ENCODE data around the gene ELOVL5. TPM values are rescaled to one million over a fixed set of nuclear protein-coding genes. Genes with fewer than 3 reads are reported as not detected.

The ELOVL5 gene
- total RNA-seq, 5 donors from 2014 or later (not counting 1 experiment from before 2014, with no cell fraction given), result 71.4 to 101 (median 86.5) TPM

DNA sequence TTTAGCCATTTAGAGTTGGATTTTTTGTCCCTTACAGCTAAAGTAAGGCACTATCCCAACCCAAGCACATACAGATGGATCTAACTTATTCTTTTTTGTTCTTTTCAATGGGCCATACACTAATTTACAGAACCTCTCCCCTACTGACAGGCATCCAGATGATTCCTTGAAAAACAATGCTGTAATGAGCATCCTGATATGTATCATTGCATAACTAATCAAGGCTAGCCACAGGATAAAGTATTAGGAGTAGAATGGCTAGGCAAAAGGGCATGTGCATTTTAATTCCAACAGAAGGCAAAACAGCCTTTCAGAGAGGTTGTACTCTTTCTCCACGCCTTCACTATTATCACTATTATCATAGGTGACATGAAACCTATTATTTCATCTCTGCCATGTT lies 54.1 kb downstream of the ELOVL5 start:
- ChIA-PET CTCF (interaction anchor here (0.6 to 1.6 kb wide), 8 partner anchors 8 to 434 kb away, joined by 3 to 8 read pairs (median 3); no protein-coding TSS in a partner anchor), POLR2A (interaction anchor here (0.7 to 0.9 kb wide), 2 partner anchors 8 to 25 kb away, joined by 3 to 4 read pairs; no protein-coding TSS in a partner anchor)
- Histone ChIP-seq H3K27me3 (replicated peaks in 1 of 2; ENCODE audit: control insufficient read depth in 2 of 2, extremely low read depth in 1 of 2, insufficient read depth in 2 of 2, low read length in 1 of 2) (no peaks in the 10 kb centered on the region), H3K36me3 (ENCODE audit: control insufficient read depth in 2 of 2, extremely low read depth in 1 of 2, insufficient read depth in 1 of 2, low read length in 1 of 2) (peaks cover 0 to 7% of the 10 kb centered on the region in 2 donors), H3K4me3 (ENCODE audit: control insufficient read depth in 1 of 2, extremely low read depth in 1 of 2, low read length in 1 of 2) (no peak overlapping the region), H3K27ac (ENCODE audit: low read length) (no peak overlapping the region), H3K4me1 (ENCODE audit: control insufficient read depth in 1 of 2, extremely low read depth in 1 of 2, insufficient read depth in 2 of 2, low read length in 2 of 2) (peaks cover 42 to 45% of the 10 kb centered on the region in 2 experiments), H3K9me3 (no peaks in the 10 kb centered on the region)
- Mint-ChIP-seq H3K9me3 (no peaks in the 10 kb centered on the region), H3K27me3 (no peaks in the 10 kb centered on the region), H3K36me3 (peaks cover 22% of the 10 kb centered on the region), H3K4me1 (peaks cover 85 to 93% (median 87%) of the 10 kb centered on the region in 3 donors), H3K27ac (peak overlapping the region; percentile 40 to 87), H3K4me3 (no peak overlapping the region)
- ATAC-seq (replicated peaks in 1 of 4) (no peak), DNase-seq (no peak)
- WGBS (ENCODE audit: insufficient coverage), result no CpG with 5 or more reads among the region's 1 CpG

DNA sequence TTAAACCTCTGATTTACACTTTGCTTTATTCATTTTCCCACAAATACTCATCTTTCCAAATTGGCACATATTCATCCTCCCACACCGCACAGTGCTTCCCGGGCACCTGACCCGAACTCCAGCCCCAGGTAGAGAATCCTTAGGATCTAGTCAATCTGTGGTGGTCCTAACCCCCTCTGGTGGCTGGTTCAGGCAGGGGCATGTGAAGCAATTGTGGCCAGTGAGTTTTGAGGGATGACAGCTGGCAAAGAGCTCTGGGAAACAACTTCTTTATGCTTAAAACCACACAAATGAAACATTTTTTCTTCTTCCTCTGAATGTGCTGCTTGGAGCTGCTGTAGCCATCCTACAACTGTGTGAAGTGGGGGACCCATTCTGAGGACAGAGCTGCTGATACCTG lies 54.7 kb downstream of the ELOVL5 start:
- Mint-ChIP-seq H3K36me3 (peaks cover 27% of the 10 kb centered on the region), H3K27me3 (no peaks in the 10 kb centered on the region), H3K4me3 (peak overlapping the region in 1 of 3 donors; percentile 15), H3K9me3 (no peaks in the 10 kb centered on the region), H3K27ac (peak overlapping the region; percentile 79 to 90), H3K4me1 (peaks cover 85 to 92% (median 87%) of the 10 kb centered on the region in 3 donors)
- H3K9me3 ChIP-seq, result no peaks in the 10 kb centered on the region
- ChIA-PET POLR2A (interaction anchor here in 1 of 2 donors (0.9 kb wide), 1 partner anchor 9 kb away, joined by 4 read pairs; no protein-coding TSS in a partner anchor), CTCF (interaction anchor here (0.6 to 1.6 kb wide), 8 partner anchors 9 to 434 kb away, joined by 3 to 8 read pairs (median 3); no protein-coding TSS in a partner anchor)
- no peak overlapping the region for H3K27ac ChIP-seq (ENCODE audit: low read length)
- H3K27me3 ChIP-seq (replicated peaks in 1 of 2; ENCODE audit: control insufficient read depth in 2 of 2, extremely low read depth in 1 of 2, insufficient read depth in 2 of 2, low read length in 1 of 2), result no peaks in the 10 kb centered on the region
- no peak overlapping the region for H3K4me3 ChIP-seq (ENCODE audit: control insufficient read depth in 1 of 2, extremely low read depth in 1 of 2, low read length in 1 of 2)
- DNase-seq (peak in 7 of 35 experiments; percentile 5 to 44 (median 19)), ATAC-seq (replicated peaks in 1 of 4) (no peak)
- H3K36me3 ChIP-seq (ENCODE audit: control insufficient read depth in 2 of 2, extremely low read depth in 1 of 2, insufficient read depth in 1 of 2, low read length in 1 of 2), result peaks cover 0 to 7% of the 10 kb centered on the region in 2 donors
- peaks cover 42 to 47% of the 10 kb centered on the region in 2 experiments for H3K4me1 ChIP-seq (ENCODE audit: control insufficient read depth in 1 of 2, extremely low read depth in 1 of 2, insufficient read depth in 2 of 2, low read length in 2 of 2)
- WGBS (ENCODE audit: insufficient coverage), result no CpG with 5 or more reads among the region's 3 CpGs

DNA sequence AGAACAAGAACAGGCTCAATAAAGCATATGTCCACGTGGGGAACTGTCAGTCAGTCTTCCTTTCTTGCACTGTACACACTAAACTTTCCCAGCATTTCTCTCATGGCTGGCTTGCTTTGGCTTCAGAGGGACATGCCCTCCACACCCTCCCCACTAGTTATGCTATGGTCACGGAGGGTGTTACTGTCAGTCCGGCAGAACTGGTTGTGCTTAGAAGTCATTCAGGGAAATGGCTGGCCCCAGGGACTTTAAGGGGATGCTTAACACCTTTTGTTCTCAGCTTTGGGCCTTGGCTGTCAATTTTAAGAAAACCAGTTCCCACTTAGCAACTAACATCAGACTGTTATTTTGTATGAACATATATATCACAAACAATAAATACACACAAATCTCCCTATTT lies 55.1 kb downstream of the ELOVL5 start:
- no peaks in the 10 kb centered on the region for H3K9me3 Mint-ChIP-seq
- peaks cover 44 to 49% of the 10 kb centered on the region in 2 experiments for H3K4me1 ChIP-seq (ENCODE audit: control insufficient read depth in 1 of 2, extremely low read depth in 1 of 2, insufficient read depth in 2 of 2, low read length in 2 of 2)

DNA sequence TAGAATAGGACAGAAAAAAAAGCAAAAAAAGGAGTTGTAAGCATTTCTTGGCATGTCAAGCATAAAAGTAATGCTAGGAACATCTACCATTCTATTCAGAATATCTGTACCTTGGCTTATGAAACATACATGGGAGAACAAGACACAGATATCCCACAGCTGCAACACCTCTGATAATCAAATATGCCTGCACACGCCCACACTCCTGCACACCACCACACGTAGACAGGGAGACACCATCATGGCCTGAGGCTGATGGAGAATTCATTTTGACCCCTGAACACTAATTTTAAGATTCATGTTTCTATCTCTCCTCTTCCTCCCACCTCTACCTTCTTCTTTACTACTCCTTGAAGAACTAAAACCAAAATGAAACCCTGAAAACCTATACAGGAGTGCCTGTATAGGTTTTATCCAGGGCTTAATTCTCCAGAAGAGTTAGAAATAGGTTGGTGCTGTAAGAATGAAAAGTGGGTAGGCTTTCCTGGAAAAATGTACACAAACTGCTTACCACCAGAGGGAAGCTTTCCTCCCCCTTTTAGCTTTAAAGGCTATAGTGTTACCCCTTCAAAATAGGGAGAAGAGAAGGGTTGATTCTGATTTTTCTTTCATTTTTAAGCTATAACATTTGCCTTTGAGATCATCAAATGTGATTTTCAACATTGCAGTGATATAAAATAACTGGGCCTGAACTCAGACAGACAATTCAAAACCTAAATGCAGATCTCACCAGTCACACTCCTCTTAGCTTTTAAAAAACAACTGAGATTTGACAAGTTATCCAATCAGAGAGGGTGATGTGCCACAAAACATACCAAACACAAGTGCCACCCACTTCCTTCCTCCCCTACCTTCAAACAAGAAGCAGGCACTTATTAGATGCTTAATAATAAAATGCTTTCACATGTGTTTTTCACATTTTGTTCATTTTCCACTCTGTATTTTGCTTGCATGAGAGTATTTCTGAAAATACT lies 57.9 kb downstream of the ELOVL5 start:
- H3K9me3 Mint-ChIP-seq, result no peaks in the 10 kb centered on the region
- WGBS (ENCODE audit: insufficient coverage), result 41% methylated on average over 2 of the region's 2 CpGs
- peak overlapping the region; percentile 14 to 53 (median 15) for H3K4me3 Mint-ChIP-seq
- H3K4me1 ChIP-seq (ENCODE audit: control insufficient read depth in 1 of 2, extremely low read depth in 1 of 2, insufficient read depth in 2 of 2, low read length in 2 of 2), result peaks cover 44 to 54% of the 10 kb centered on the region in 2 experiments
- H3K4me3 ChIP-seq (ENCODE audit: control insufficient read depth in 1 of 2, extremely low read depth in 1 of 2, low read length in 1 of 2), result no peak overlapping the region
- H3K27ac Mint-ChIP-seq, result peak overlapping the region; percentile 90 to 92
- peaks cover 45% of the 10 kb centered on the region for H3K36me3 Mint-ChIP-seq
- peak overlapping the region; percentile 72 for H3K27ac ChIP-seq (ENCODE audit: low read length)
- H3K4me1 Mint-ChIP-seq, result peaks cover 77 to 90% (median 79%) of the 10 kb centered on the region in 3 donors
- H3K36me3 ChIP-seq (ENCODE audit: control insufficient read depth in 2 of 2, extremely low read depth in 1 of 2, insufficient read depth in 1 of 2, low read length in 1 of 2), result peaks cover 0 to 19% of the 10 kb centered on the region in 2 donors
- H3K27me3 Mint-ChIP-seq, result no peaks in the 10 kb centered on the region
- H3K27me3 ChIP-seq (replicated peaks in 1 of 2; ENCODE audit: control insufficient read depth in 2 of 2, extremely low read depth in 1 of 2, insufficient read depth in 2 of 2, low read length in 1 of 2), result no peaks in the 10 kb centered on the region
- no peaks in the 10 kb centered on the region for H3K9me3 ChIP-seq
- peak in 24 of 35 experiments; percentile 11 to 71 (median 26) for DNase-seq
- peak; percentile 86 to 95 (median 91) for ATAC-seq (replicated peaks in 1 of 4)
- ChIA-PET POLR2A (interaction anchor here (0.5 to 1.9 kb wide), 8 partner anchors 11 to 108 kb away, joined by 3 to 14 read pairs (median 4); no protein-coding TSS in a partner anchor), CTCF (interaction anchor here (0.7 to 2.0 kb wide), 14 partner anchors 12 to 193 kb away, joined by 3 to 22 read pairs (median 4); partner anchors contain the start of gene ELOVL5 (in 1 of the 2))

More for the DNA sequence above, 55.1 kb downstream of the ELOVL5 start:
- 72% methylated on average over 3 of the region's 3 CpGs for WGBS (ENCODE audit: insufficient coverage)
- Histone ChIP-seq H3K27ac (ENCODE audit: low read length) (peak overlapping the region; percentile 25), H3K4me3 (ENCODE audit: control insufficient read depth in 1 of 2, extremely low read depth in 1 of 2, low read length in 1 of 2) (no peak overlapping the region), H3K36me3 (ENCODE audit: control insufficient read depth in 2 of 2, extremely low read depth in 1 of 2, insufficient read depth in 1 of 2, low read length in 1 of 2) (peaks cover 0 to 7% of the 10 kb centered on the region in 2 donors), H3K9me3 (no peaks in the 10 kb centered on the region), H3K27me3 (replicated peaks in 1 of 2; ENCODE audit: control insufficient read depth in 2 of 2, extremely low read depth in 1 of 2, insufficient read depth in 2 of 2, low read length in 1 of 2) (no peaks in the 10 kb centered on the region)
- Mint-ChIP-seq H3K27me3 (no peaks in the 10 kb centered on the region), H3K27ac (peak overlapping the region; percentile 79 to 90), H3K4me1 (peaks cover 85 to 92% (median 85%) of the 10 kb centered on the region in 3 donors), H3K36me3 (peaks cover 28% of the 10 kb centered on the region), H3K4me3 (peak overlapping the region in 1 of 3 donors; percentile 15)
- DNase-seq (no peak), ATAC-seq (replicated peaks in 1 of 4) (no peak)
- POLR2A ChIA-PET, result no interaction called here
- CTCF ChIA-PET, result interaction anchor here (1.0 to 1.6 kb wide), 3 partner anchors 9 to 434 kb away, joined by 3 to 8 read pairs (median 3); no protein-coding TSS in a partner anchor

DNA sequence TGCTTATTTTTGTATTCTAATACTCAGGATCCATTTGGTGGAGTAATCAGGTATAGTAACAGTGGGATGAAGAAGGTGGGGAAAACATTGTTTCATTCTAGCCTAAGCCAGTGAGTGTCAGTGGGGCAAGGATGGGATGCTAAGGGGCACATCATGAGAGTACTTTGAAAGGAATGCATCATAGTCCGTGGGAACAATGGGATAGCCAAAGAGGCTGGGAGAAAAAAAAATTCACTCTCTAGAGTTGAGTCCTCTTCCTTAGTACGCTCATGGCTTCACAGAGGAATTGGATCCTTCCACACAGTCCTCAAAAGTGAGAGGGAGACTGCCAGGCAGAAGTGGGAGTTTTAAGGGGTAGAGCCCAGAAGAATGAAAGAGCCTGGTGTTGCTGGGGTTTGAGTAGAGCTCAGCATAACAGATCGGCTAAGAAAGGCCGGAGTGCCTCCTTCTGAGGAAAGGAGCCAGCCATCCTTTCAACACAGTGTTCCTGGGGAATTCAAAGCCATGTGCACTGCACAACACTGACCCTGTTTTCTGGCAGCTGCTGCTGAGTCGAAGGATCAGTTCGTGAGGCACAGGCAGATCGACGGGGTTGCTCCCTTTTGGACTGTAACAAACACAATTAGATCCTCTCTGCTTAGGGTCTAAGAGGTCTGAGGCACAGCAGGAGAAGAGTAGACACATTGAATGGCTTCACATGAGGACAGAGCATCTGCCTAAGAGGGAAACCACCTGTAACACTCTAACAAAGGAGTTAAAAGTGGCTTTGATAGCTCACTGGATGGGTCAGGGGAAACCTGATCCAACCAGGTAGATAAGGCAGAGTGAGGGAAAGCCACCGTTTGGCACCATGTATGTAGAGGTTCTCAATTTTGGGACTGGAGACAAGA lies 61.2 kb downstream of the ELOVL5 start:
- ATAC-seq (replicated peaks in 1 of 4) (no peak), DNase-seq (no peak)
- POLR2A ChIA-PET, result no interaction called here
- CTCF ChIA-PET, result no interaction called here
- Mint-ChIP-seq H3K4me3 (no peak overlapping the region), H3K9me3 (no peaks in the 10 kb centered on the region), H3K4me1 (peaks cover 74 to 89% (median 75%) of the 10 kb centered on the region in 3 donors), H3K27me3 (no peaks in the 10 kb centered on the region), H3K36me3 (peaks cover 45% of the 10 kb centered on the region), H3K27ac (peak overlapping the region; percentile 90 to 92)
- peaks cover 0 to 11% of the 10 kb centered on the region in 2 donors for H3K36me3 ChIP-seq (ENCODE audit: control insufficient read depth in 2 of 2, extremely low read depth in 1 of 2, insufficient read depth in 1 of 2, low read length in 1 of 2)
- peak overlapping the region; percentile 36 for H3K27ac ChIP-seq (ENCODE audit: low read length)
- 100% methylated on average over 3 of the region's 9 CpGs for WGBS (ENCODE audit: insufficient coverage)
- no peaks in the 10 kb centered on the region for H3K27me3 ChIP-seq (replicated peaks in 1 of 2; ENCODE audit: control insufficient read depth in 2 of 2, extremely low read depth in 1 of 2, insufficient read depth in 2 of 2, low read length in 1 of 2)
- H3K4me3 ChIP-seq (ENCODE audit: control insufficient read depth in 1 of 2, extremely low read depth in 1 of 2, low read length in 1 of 2), result no peak overlapping the region
- H3K4me1 ChIP-seq (ENCODE audit: control insufficient read depth in 1 of 2, extremely low read depth in 1 of 2, insufficient read depth in 2 of 2, low read length in 2 of 2), result peaks cover 31 to 50% of the 10 kb centered on the region in 2 experiments
- H3K9me3 ChIP-seq, result no peaks in the 10 kb centered on the region
